H1 (cell line): ENCODE data around the gene HSH2D. TPM values are rescaled to one million over a fixed set of nuclear protein-coding genes. Genes with fewer than 3 reads are reported as not detected.

ENCODE experiments used
- CTCF ChIA-PET: fragments of 300-600 bp; sonication (Branson Sonifier 250); formaldehyde crosslinking; loops from one replicate; lab custom pipeline; 2021; ENCODE audit not compliant: partially characterized antibody; lab: Charles Lee
- POLR2A ChIA-PET: fragments of 300-600 bp; sonication (Branson Sonifier 250); formaldehyde crosslinking; loops from one replicate; lab custom pipeline; 2021; ENCODE audit warnings: inconsistent platforms; ENCODE audit not compliant: partially characterized antibody; lab: Charles Lee
- DNase-seq, 2 experiments: peaks; one replicate each; pipeline versions ENCODE4 v3.0.0 to v3.0.0-alpha.2; 2010 to 2022; ENCODE audit warnings: low spot score in 2 of 2, low read depth in 1 of 2, mixed read lengths in 1 of 2
- FAIRE-seq: peaks from 2 replicates; lab custom pipeline; 2011; peaks lifted over from hg19 to GRCh38; lab: Jason Lieb, UNC
- H2AFZ ChIP-seq: 2 replicates; pipeline ENCODE4 v1.8.1; 2012; ENCODE audit warnings: low read length, inconsistent platforms
- H2AK5ac ChIP-seq: 2 replicates; pipeline ENCODE4 v1.6.1; 2013; ENCODE audit warnings: low read depth, low read length
- H2BK120ac ChIP-seq: replicated peaks from 2 replicates; pipeline ENCODE3; 2013; ENCODE audit warnings: low read depth, low read length, inconsistent platforms
- H2BK12ac ChIP-seq: 2 replicates; pipeline ENCODE4 v1.6.1; 2013; ENCODE audit warnings: low read depth, low read length
- H2BK15ac ChIP-seq: 2 replicates; pipeline ENCODE4 v1.6.1; 2013; ENCODE audit warnings: low read length
- H2BK20ac ChIP-seq: 2 replicates; pipeline ENCODE4 v1.6.1; 2013; ENCODE audit warnings: low read length
- H2BK5ac ChIP-seq: 2 replicates; pipeline ENCODE4 v1.6.1; 2013; ENCODE audit warnings: low read depth, low read length
- H3K14ac ChIP-seq: 2 replicates; pipeline ENCODE4 v1.6.1; 2013; ENCODE audit warnings: inconsistent platforms; ENCODE audit not compliant: insufficient read length
- H3K18ac ChIP-seq: 2 replicates; pipeline ENCODE4 v1.6.1; 2013; ENCODE audit warnings: low read length; ENCODE audit errors: extremely low read depth
- H3K23ac ChIP-seq: 2 replicates; pipeline ENCODE4 v1.6.1; 2013; ENCODE audit warnings: inconsistent platforms; ENCODE audit not compliant: insufficient read length
- H3K23me2 ChIP-seq: 2 replicates; pipeline ENCODE4 v1.6.1; 2013; ENCODE audit warnings: low read depth, low read length
- H3K27ac ChIP-seq: 2 replicates; pipeline ENCODE4 v1.6.1; 2011; ENCODE audit warnings: low read depth, low read length, inconsistent platforms
- H3K27me3 ChIP-seq, 4 experiments: replicated peaks in 1 of 4; 1 replicate in 1 of 4; 2 replicates in 3 of 4; pipeline versions ENCODE4 v1.6.1 to v1.8.1; 2011 to 2013; ENCODE audit warnings: low read length in 3 of 4, mild to moderate bottlenecking in 3 of 4, inconsistent platforms in 2 of 4, mixed read lengths in 2 of 4, moderate library complexity in 1 of 4; ENCODE audit not compliant: control insufficient read depth in 3 of 4, insufficient read depth in 3 of 4; ENCODE audit errors: extremely low read depth in 1 of 4
- H3K36me3 ChIP-seq, 4 experiments: 2 replicates each; pipeline versions ENCODE4 v1.6.1 to v1.8.1; 2011 to 2013; ENCODE audit warnings: mild to moderate bottlenecking in 4 of 4, low read length in 3 of 4, moderate library complexity in 2 of 4, control low read depth in 1 of 4, inconsistent platforms in 1 of 4; ENCODE audit not compliant: insufficient read depth in 4 of 4, control insufficient read depth in 2 of 4
- H3K4ac ChIP-seq: replicated peaks from 2 replicates; pipeline ENCODE3; 2013; ENCODE audit warnings: low read length, low read depth, mixed read lengths, inconsistent platforms; ENCODE audit not compliant: insufficient read length
- H3K4me1 ChIP-seq, 4 experiments: replicated peaks in 1 of 4; 1 replicate in 1 of 4; 2 replicates in 3 of 4; pipeline versions ENCODE4 v1.6.1 to v1.8.1; 2011 to 2013; ENCODE audit warnings: low read length in 3 of 4, inconsistent platforms in 2 of 4, mixed read lengths in 1 of 4; ENCODE audit not compliant: insufficient read depth in 4 of 4, control insufficient read depth in 3 of 4
- H3K4me2 ChIP-seq, 2 experiments: 2 replicates each; pipeline versions ENCODE4 v1.6.1 to v1.8.1; 2011 to 2013; ENCODE audit warnings: low read depth in 2 of 2, low read length in 2 of 2, control low read depth in 1 of 2, inconsistent platforms in 1 of 2, mild to moderate bottlenecking in 1 of 2; ENCODE audit not compliant: insufficient read depth in 1 of 2
- H3K4me3 ChIP-seq, 4 experiments: fragments of 200-600, 300-600 bp in 1 of 4; sonication (generic), shearing (Covaris generic), sonication (Bioruptor Twin) in 1 of 4; 2 replicates each; pipeline versions ENCODE4 v1.5.1 to v1.8.1; 2011 to 2016; ENCODE audit warnings: low read length in 4 of 4, low read depth in 3 of 4, control low read depth in 2 of 4, inconsistent platforms in 2 of 4, mild to moderate bottlenecking in 2 of 4, mixed read lengths in 1 of 4, moderate library complexity in 1 of 4; ENCODE audit not compliant: insufficient read depth in 2 of 4; ENCODE audit errors: extremely low read depth in 1 of 4
- H3K56ac ChIP-seq: replicated peaks from 2 replicates; pipeline ENCODE3; 2013; ENCODE audit warnings: low read depth, mild to moderate bottlenecking, mixed read lengths, low read length, inconsistent platforms; ENCODE audit not compliant: insufficient read length
- H3K79me1 ChIP-seq: 2 replicates; pipeline ENCODE4 v1.6.1; 2013; ENCODE audit warnings: low read depth, low read length, control low read depth
- H3K79me2 ChIP-seq, 2 experiments: 2 replicates each; pipeline versions ENCODE4 v1.6.1 to v1.8.1; 2012 to 2013; ENCODE audit warnings: low read length in 2 of 2, mild to moderate bottlenecking in 2 of 2, inconsistent platforms in 1 of 2; ENCODE audit not compliant: insufficient read depth in 2 of 2, control insufficient read depth in 1 of 2
- H3K9ac ChIP-seq, 4 experiments: replicated peaks in 1 of 4; 1 replicate in 1 of 4; 2 replicates in 3 of 4; pipeline versions ENCODE4 v1.6.1 to v1.8.1; 2011 to 2013; ENCODE audit warnings: low read depth in 3 of 4, low read length in 3 of 4, control low read depth in 2 of 4, mild to moderate bottlenecking in 2 of 4, moderate library complexity in 2 of 4, inconsistent platforms in 1 of 4; ENCODE audit errors: extremely low read depth in 1 of 4
- H3K9me3 ChIP-seq, 2 experiments: 2 replicates each; pipeline versions ENCODE4 v1.6.1 to v1.8.1; 2012 to 2013; ENCODE audit warnings: mild to moderate bottlenecking in 2 of 2, moderate library complexity in 2 of 2, control low read depth in 1 of 2, inconsistent platforms in 1 of 2, low read depth in 1 of 2, low read length in 1 of 2, mixed read lengths in 1 of 2; ENCODE audit not compliant: insufficient read depth in 2 of 2
- H4K20me1 ChIP-seq, 2 experiments: replicated peaks in 1 of 2; 2 replicates each; pipeline versions ENCODE3 to v1.8.1; 2011 to 2013; ENCODE audit warnings: inconsistent platforms in 2 of 2, low read length in 2 of 2, mild to moderate bottlenecking in 1 of 2; ENCODE audit not compliant: insufficient read depth in 2 of 2, control insufficient read depth in 1 of 2
- H4K5ac ChIP-seq: 2 replicates; pipeline ENCODE4 v1.6.1; 2013; ENCODE audit warnings: low read length, low read depth, mixed read lengths, inconsistent platforms; ENCODE audit not compliant: insufficient read length
- H4K8ac ChIP-seq: 2 replicates; pipeline ENCODE4 v1.8.0; 2013; ENCODE audit warnings: mild to moderate bottlenecking, moderate library complexity, low read length, inconsistent platforms; ENCODE audit not compliant: insufficient read depth; ENCODE audit errors: extremely low read depth
- H4K91ac ChIP-seq: replicated peaks from 2 replicates; pipeline ENCODE3; 2013; ENCODE audit warnings: low read length, mixed read lengths, inconsistent platforms; ENCODE audit not compliant: insufficient read length
- ASH2L ChIP-seq: fragments of 200-600, 300-600 bp; sonication (generic); IDR thresholded peaks from one replicate; pipeline ENCODE4 v1.7.1; 2017; ENCODE audit warnings: low read length
- BACH1 ChIP-seq: IDR thresholded peaks from 2 replicates; pipeline ENCODE4 v1.6.1; 2012; ENCODE audit warnings: low read length, improper control_type of control experiment
- CEBPB ChIP-seq: IDR thresholded peaks from 2 replicates; pipeline ENCODE4 v1.6.1; 2012; ENCODE audit warnings: low read depth, low read length
- CHD1 ChIP-seq: IDR thresholded peaks from 2 replicates; pipeline ENCODE4 v1.6.1; 2012; ENCODE audit warnings: low read depth, low read length, improper control_type of control experiment
- E2F6 ChIP-seq: IDR thresholded peaks from 2 replicates; pipeline ENCODE4 v1.6.1; 2012; ENCODE audit warnings: inconsistent platforms
- EGR1 ChIP-seq: IDR thresholded peaks from 2 replicates; pipeline ENCODE4 v1.6.1; 2011; ENCODE audit warnings: low read depth, low read length, borderline replicate concordance
- GABPA ChIP-seq: IDR thresholded peaks from 2 replicates; pipeline ENCODE4 v1.6.1; 2011; ENCODE audit warnings: mild to moderate bottlenecking, low read length, moderate library complexity, borderline replicate concordance; ENCODE audit not compliant: insufficient read depth
- JUN ChIP-seq: IDR thresholded peaks from 2 replicates; pipeline ENCODE4 v1.6.1; 2011; ENCODE audit warnings: low read depth, mild to moderate bottlenecking, improper control_type of control experiment, low read length
- JUND ChIP-seq: IDR thresholded peaks from 2 replicates; pipeline ENCODE4 v1.6.1; 2011; ENCODE audit warnings: mild to moderate bottlenecking, improper control_type of control experiment, low read length
- POLR2AphosphoS5 ChIP-seq: IDR thresholded peaks from 2 replicates; pipeline ENCODE4 v1.6.1; 2011; ENCODE audit warnings: low read depth, low read length
- RXRA ChIP-seq: IDR thresholded peaks from 2 replicates; pipeline ENCODE4 v1.6.1; 2011; ENCODE audit warnings: low read depth, mild to moderate bottlenecking, low read length, moderate library complexity; ENCODE audit not compliant: insufficient read depth
- SRF ChIP-seq: IDR thresholded peaks from 2 replicates; pipeline ENCODE4 v1.6.1; 2011; ENCODE audit warnings: mild to moderate bottlenecking, low read depth, low read length, moderate library complexity
- TAF7 ChIP-seq: optimal IDR thresholded peaks from 2 replicates; pipeline ENCODE3; 2011; ENCODE audit warnings: low read depth, mild to moderate bottlenecking, inconsistent platforms, low read length, moderate library complexity, borderline replicate concordance
- TEAD4 ChIP-seq: IDR thresholded peaks from 2 replicates; pipeline ENCODE4 v1.6.1; 2012; ENCODE audit warnings: low read depth, low read length, inconsistent platforms, mixed read lengths
- ZNF274 ChIP-seq: IDR thresholded peaks from 2 replicates; pipeline ENCODE4 v1.7.0; 2012; ENCODE audit warnings: low read length, borderline replicate concordance; ENCODE audit errors: extremely low read depth
- WGBS, 2 experiments: shearing (Covaris generic) in 1 of 2; methylation state at CpG; one replicate each; pipeline versions ENCODE4 v1.1.6 to v1.1.7; 2013 to 2015; ENCODE audit warnings: low lambda C conversion rate in 2 of 2, mixed read lengths in 2 of 2, inconsistent platforms in 1 of 2, low coverage in 1 of 2, missing lambda C conversion rate in 1 of 2; ENCODE audit not compliant: insufficient replicate concordance in 2 of 2, insufficient coverage in 1 of 2, insufficient read length in 1 of 2; ENCODE audit errors: extremely low coverage in 1 of 2, missing lambda C conversion rate in 1 of 2; 5-methylcytosine and 5-hydroxymethylcytosine counted together
- polyA plus RNA-seq, 7 experiments: library from polyadenylated mRNA; depleted of rRNA in 3 of 7; stranded (reverse) in 5 of 7; unstranded in 2 of 7; fragments of >200 nt in 5 of 7; fragments of 200-250 nt in 2 of 7; gene quantifications; 1 replicate in 5 of 7; 2 replicates in 1 of 7; 4 replicates in 1 of 7; pipeline versions ENCODE4 v1.2.1 to v1.2.3, GENCODE V29; 2011 to 2013; ENCODE audit warnings: missing spikeins in 2 of 7, mixed read lengths in 2 of 7
- total RNA-seq: library from RNA; stranded (reverse); fragmentation: NEBNext Ultra II Directional; extraction: Animal tissue kit (Norgen Biotek cat#: 25700); gene quantifications from 2 replicates; pipeline ENCODE4 v1.2.1, GENCODE V29; 2021

HSH2D gene
- total and polyA plus RNA-seq, 2 of the 8 experiments (the other 6 are each of a cell fraction or from before 2014, with no cell fraction given): 0.67 to 1.6 TPM

- CTCF ChIA-PET: interaction anchor here (1.2 kb wide), 1 partner anchor 91 kb away, joined by 3 read pairs; no protein-coding TSS in a partner anchor
- Histone ChIP-seq H2BK120ac (no peak overlapping the region), H4K91ac (no peak overlapping the region), H2BK20ac (no peak overlapping the region), H3K23ac (no peak overlapping the region), H3K14ac (no peak overlapping the region), H3K4me1 (no peaks in the 10 kb centered on the region), H2BK15ac (no peak overlapping the region), H3K4me3 (no peak overlapping the region), H3K79me1 (no peaks in the 10 kb centered on the region), H3K4me2 (no peak overlapping the region), H3K18ac (no peak overlapping the region), H2AK5ac (no peak overlapping the region), H2BK12ac (no peak overlapping the region), H3K27me3 (no peaks in the 10 kb centered on the region), H4K8ac (no peak overlapping the region; the same call in 1 of the 2 replicates), H3K79me2 (no peaks in the 10 kb centered on the region)
- FAIRE-seq (no peak), DNase-seq (no peak)
- 96% methylated on average over 8 of the region's 8 CpGs; no CpG with 5 or more reads in 1 of the 2 experiments for WGBS, 2 experiments
- TF ChIP-seq GABPA: no peak
- no peak for TF ChIP-seq TEAD4
- no peak for TF ChIP-seq E2F6
- TF ChIP-seq TAF7: no peak
- no peak for TF ChIP-seq BACH1
- no peak for TF ChIP-seq RXRA
- no peak for TF ChIP-seq CHD1
- TF ChIP-seq JUND: no peak
- TF ChIP-seq CEBPB: no peak
- TF ChIP-seq ASH2L: no peak
- no peak for TF ChIP-seq POLR2AphosphoS5
- no peak for TF ChIP-seq SRF
- TF ChIP-seq JUN: no peak
- no peak for TF ChIP-seq EGR1
- no peak for TF ChIP-seq ZNF274
- TF ChIP-seq, all 59 proteins: peak for 0
- no peak overlapping the region for H3K56ac ChIP-seq
- no peaks in the 10 kb centered on the region for H3K23me2 ChIP-seq
- H3K9ac ChIP-seq: no peak overlapping the region
- POLR2A ChIA-PET: interaction anchor here (0.7 to 1.5 kb wide), 3 partner anchors 11 to 31 kb away, joined by 3 to 5 read pairs (median 4); partner anchors contain the start of genes FAM32A and HSH2D
- no peaks in the 10 kb centered on the region for H3K36me3 ChIP-seq
- no peak overlapping the region for H2BK5ac ChIP-seq
- H4K20me1 ChIP-seq: no peaks in the 10 kb centered on the region
- H2AFZ ChIP-seq: no peak overlapping the region
- no peak overlapping the region for H3K27ac ChIP-seq
- no peaks in the 10 kb centered on the region for H3K9me3 ChIP-seq
- no peak overlapping the region for H3K4ac ChIP-seq
- no peak overlapping the region for H4K5ac ChIP-seq
These were observed 11.1 kb downstream of the HSH2D start for GRCh38 chr19:16154557-16154956.
